OCI-LY3 (cell line): ENCODE data around the gene WLS.

ENCODE experiments used
- H2AFZ ChIP-seq: fragments of 200-600, 300-600 bp; shearing (Covaris generic); 2 replicates; pipeline ENCODE4 v1.6.0; 2014; ENCODE audit warnings: antibody characterized with exemption, low read depth, low read length
- H3K27ac ChIP-seq: fragments of 200-600, 300-600 bp; sonication (generic); 2 replicates; pipeline ENCODE4 v1.5.1; 2014; ENCODE audit warnings: mild to moderate bottlenecking, low read length, moderate library complexity, mixed read lengths
- H3K27me3 ChIP-seq: fragments of 200-600, 300-600 bp; sonication (generic); 2 replicates; pipeline ENCODE4 v1.6.1; 2014; ENCODE audit warnings: low read depth, low read length, mixed read lengths
- H3K36me3 ChIP-seq: fragments of 200-600, 300-600 bp; sonication (generic); replicated peaks from 2 replicates; pipeline ENCODE3; 2014; ENCODE audit warnings: low read depth, low read length, mixed read lengths
- H3K4me1 ChIP-seq: fragments of 300-600, 200-600 bp; sonication (generic); 2 replicates; pipeline ENCODE4 v1.6.1; 2014; ENCODE audit warnings: low read length, mixed read lengths
- H3K4me2 ChIP-seq: fragments of 200-600, 300-600 bp; sonication (generic); 2 replicates; pipeline ENCODE4 v1.6.1; 2014; ENCODE audit warnings: low read length, mixed read lengths
- H3K4me3 ChIP-seq: fragments of 300-600, 200-600 bp; sonication (generic); 2 replicates; pipeline ENCODE4 v1.5.1; 2014; ENCODE audit warnings: antibody characterized with exemption, mild to moderate bottlenecking, low read length, moderate library complexity
- H3K79me2 ChIP-seq: fragments of 300-600, 200-600 bp; shearing (Covaris generic); 2 replicates; pipeline ENCODE4 v1.6.1; 2014; ENCODE audit warnings: mild to moderate bottlenecking, low read length, mixed read lengths
- H3K9ac ChIP-seq: fragments of 300-600, 200-600 bp; shearing (Covaris generic); 2 replicates; pipeline ENCODE4 v1.6.0; 2014; ENCODE audit warnings: mild to moderate bottlenecking, low read length, moderate library complexity
- H3K9me3 ChIP-seq: fragments of 200-600, 300-600 bp; shearing (Covaris generic); 2 replicates; pipeline ENCODE4 v1.6.1; 2014; ENCODE audit warnings: low read length, mixed read lengths; ENCODE audit not compliant: insufficient read depth
- H4K20me1 ChIP-seq: fragments of 200-600, 300-600 bp; sonication (generic); 2 replicates; pipeline ENCODE4 v1.6.1; 2016; ENCODE audit warnings: low read length, mixed read lengths; ENCODE audit not compliant: insufficient read depth
- CTCF ChIP-seq: fragments of 200-600, 300-600 bp; sonication (generic); IDR thresholded peaks from 2 replicates; pipeline ENCODE4 v1.5.1; 2014; ENCODE audit warnings: antibody characterized with exemption, low read length, low read depth
- EZH2phosphoT487 ChIP-seq: fragments of 200-600 bp; shearing (Covaris generic); IDR thresholded peaks from 2 replicates; pipeline ENCODE4 v1.6.1; 2018; ENCODE audit warnings: antibody characterized with exemption, mixed run types, low read depth

WLS gene

GRCh38 chr1:68232289-68233148 lies at the start of gene WLS:
TSS of gene WLS (minus strand) at chr1:68232523. CDS start at chr1:68232299, 224 bp downstream.
- H3K4me3 ChIP-seq, result no peak within 1 kb of the TSS
- H3K9ac ChIP-seq, result no peak within 1 kb of the TSS

DNA sequence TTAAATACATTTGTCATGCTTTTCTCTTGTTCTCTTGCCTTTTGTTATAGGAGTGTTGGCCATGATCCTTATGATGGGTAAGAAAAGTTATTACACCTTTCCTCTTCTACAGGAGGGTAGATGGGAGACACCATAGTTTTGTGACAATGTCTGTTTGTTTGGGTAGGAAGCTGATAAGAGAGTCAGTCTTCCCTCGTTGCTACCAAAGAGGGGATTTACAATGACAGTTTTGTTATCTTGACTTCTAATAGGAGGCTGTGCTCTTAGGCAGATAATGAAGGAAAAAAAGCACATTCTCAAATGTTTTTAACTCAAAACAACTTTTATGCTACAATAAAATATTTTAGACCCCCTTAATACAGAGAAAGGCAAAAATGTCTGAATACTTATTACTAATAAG lies 48.0 kb upstream of the WLS start:
- H3K9ac ChIP-seq, result no peak overlapping the region
- no peak overlapping the region for H3K27ac ChIP-seq
- H3K4me3 ChIP-seq, result no peak overlapping the region
- H3K27me3 ChIP-seq, result no peaks in the 10 kb centered on the region
- H2AFZ ChIP-seq, result no peak overlapping the region
- no peaks in the 10 kb centered on the region for H3K79me2 ChIP-seq
- no peaks in the 10 kb centered on the region for H3K36me3 ChIP-seq
- TF ChIP-seq CTCF, result no peak
- TF ChIP-seq EZH2phosphoT487, result no peak
- no peaks in the 10 kb centered on the region for H3K9me3 ChIP-seq
- no peak overlapping the region for H3K4me2 ChIP-seq
- H4K20me1 ChIP-seq, result no peaks in the 10 kb centered on the region
- H3K4me1 ChIP-seq, result no peaks in the 10 kb centered on the region; the same call in 1 of the 2 replicates

More at GRCh38 chr1:68232289-68233148, at the start of gene WLS:
- no peaks in the 10 kb centered on the region for H4K20me1 ChIP-seq
- TF ChIP-seq EZH2phosphoT487 (no peak), CTCF (no peak)
- no peaks in the 10 kb centered on the region for H3K36me3 ChIP-seq
- no peaks in the 10 kb centered on the region for H3K9me3 ChIP-seq
- no peaks in the 10 kb centered on the region for H3K27me3 ChIP-seq
- no peak within 1 kb of the TSS for H3K4me2 ChIP-seq
- H2AFZ ChIP-seq, result no peak within 1 kb of the TSS
- H3K27ac ChIP-seq, result no peak within 1 kb of the TSS
- no peaks in the 10 kb centered on the region for H3K4me1 ChIP-seq
- H3K79me2 ChIP-seq, result no peaks in the 10 kb centered on the region

- no peak overlapping the region for H3K9ac ChIP-seq
- H3K4me2 ChIP-seq, result no peak overlapping the region
- no peaks in the 10 kb centered on the region for H3K79me2 ChIP-seq
Observed at GRCh38 chr1:68279846-68280245, 47.5 kb upstream of the WLS start.

More at GRCh38 chr1:68279846-68280245, 47.5 kb upstream of the WLS start:
- Histone ChIP-seq H3K4me1 (no peaks in the 10 kb centered on the region; the same call in 1 of the 2 replicates), H3K27me3 (no peaks in the 10 kb centered on the region), H3K4me3 (no peak overlapping the region), H3K36me3 (no peaks in the 10 kb centered on the region), H4K20me1 (no peaks in the 10 kb centered on the region), H3K27ac (no peak overlapping the region), H2AFZ (no peak overlapping the region), H3K9me3 (no peaks in the 10 kb centered on the region)
- TF ChIP-seq EZH2phosphoT487 (no peak), CTCF (no peak)
